ENCODE data around the gene AGFG2. TPM values are rescaled to one million over a fixed set of nuclear protein-coding genes. Genes with fewer than 3 reads are reported as not detected.

AGFG2 gene
- total RNA-seq, 2 donors from 2014 or later, result 33.1 to 45.9 TPM

DNA sequence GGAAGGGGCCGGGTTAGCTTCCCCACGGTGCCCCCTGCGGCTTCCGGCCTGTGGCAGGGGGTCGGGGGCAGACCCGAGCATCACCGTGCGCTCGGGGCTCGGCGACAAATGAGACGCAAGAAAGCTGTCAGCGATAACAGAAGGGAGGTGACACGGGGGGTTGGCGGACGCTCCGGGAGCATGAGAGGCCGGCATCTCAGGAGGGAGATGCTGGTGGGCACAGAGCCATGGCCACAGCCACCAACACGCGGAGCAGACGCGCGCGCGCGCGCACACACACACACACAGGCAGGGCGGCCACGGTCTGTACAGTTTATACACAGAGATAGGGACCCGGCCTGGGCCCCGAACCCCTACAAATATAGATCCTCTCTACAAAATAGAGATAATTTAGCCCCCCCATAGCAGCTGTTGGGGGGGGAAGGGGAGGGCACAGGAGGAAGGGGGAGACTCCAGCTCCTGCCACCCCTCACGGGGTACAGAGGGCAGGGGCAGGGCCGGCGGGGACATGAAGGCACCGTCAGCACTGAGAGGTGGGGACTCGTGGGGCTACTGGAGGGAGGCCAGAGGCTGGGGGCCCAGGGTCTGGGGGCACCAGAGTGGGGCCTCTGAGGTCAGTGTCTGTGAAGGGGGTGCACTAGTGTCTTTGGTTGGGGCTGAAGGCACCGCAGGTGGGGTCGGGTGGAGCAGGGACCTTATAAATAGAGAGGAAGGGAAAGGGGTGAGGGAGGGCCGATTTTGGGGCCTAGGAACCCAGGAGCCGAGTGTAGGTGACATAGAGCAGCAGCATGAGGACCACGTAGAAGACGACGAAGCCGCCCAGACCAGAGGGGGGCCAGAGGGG lies 35.6 kb downstream of the AGFG2 start:
- H3K27ac Mint-ChIP-seq, result no peak overlapping the region

GRCh38 chr7:100575206-100575631 lies 36.2 kb downstream of the AGFG2 start:
- ATAC-seq (no peak), DNase-seq (no peak)
- Mint-ChIP-seq H3K4me1 (peaks cover 15% of the 10 kb centered on the region), H3K27ac (no peak overlapping the region), H3K27me3 (no peaks in the 10 kb centered on the region), H3K4me3 (no peak overlapping the region), H3K36me3 (ENCODE audit: low read depth) (no peaks in the 10 kb centered on the region)
- no peaks in the 10 kb centered on the region for H3K9me3 ChIP-seq (ENCODE audit: control insufficient read depth, low read length, poor library complexity, severe bottlenecking)

More for the DNA sequence above, 35.6 kb downstream of the AGFG2 start:
- ATAC-seq (no peak), DNase-seq (no peak)
- no peaks in the 10 kb centered on the region for H3K9me3 ChIP-seq (ENCODE audit: control insufficient read depth, low read length, poor library complexity, severe bottlenecking)
- H3K4me1 Mint-ChIP-seq, result peaks cover 15% of the 10 kb centered on the region
- H3K36me3 Mint-ChIP-seq (ENCODE audit: low read depth), result no peaks in the 10 kb centered on the region
- no peak overlapping the region for H3K4me3 Mint-ChIP-seq
- no peaks in the 10 kb centered on the region for H3K27me3 Mint-ChIP-seq

- Mint-ChIP-seq H3K27me3 (no peaks in the 10 kb centered on the region), H3K27ac (no peak overlapping the region), H3K4me1 (peaks cover 13% of the 10 kb centered on the region), H3K4me3 (no peak overlapping the region), H3K36me3 (ENCODE audit: low read depth) (no peaks in the 10 kb centered on the region)
- ATAC-seq (no peak), DNase-seq (no peak)
- H3K9me3 ChIP-seq (ENCODE audit: control insufficient read depth, low read length, poor library complexity, severe bottlenecking), result no peaks in the 10 kb centered on the region
Observed at GRCh38 chr7:100575746-100576383, 36.9 kb downstream of the AGFG2 start.

- DNase-seq, result no peak
- no peak overlapping the region for H3K4me3 Mint-ChIP-seq
- no peaks in the 10 kb centered on the region for H3K36me3 Mint-ChIP-seq (ENCODE audit: low read depth)
- H3K27ac Mint-ChIP-seq, result no peak overlapping the region
- H3K27me3 Mint-ChIP-seq, result no peaks in the 10 kb centered on the region
- no peak for ATAC-seq
- H3K4me1 Mint-ChIP-seq, result peaks cover 13% of the 10 kb centered on the region
- no peaks in the 10 kb centered on the region for H3K9me3 ChIP-seq (ENCODE audit: control insufficient read depth, low read length, poor library complexity, severe bottlenecking)
Observed at GRCh38 chr7:100576384-100576993, 37.5 kb downstream of the AGFG2 start.

- H3K27ac Mint-ChIP-seq, result no peak overlapping the region
- peaks cover 9% of the 10 kb centered on the region for H3K4me1 Mint-ChIP-seq
- ATAC-seq (no peak), DNase-seq (no peak)
- no peak overlapping the region for H3K4me3 Mint-ChIP-seq
- no peaks in the 10 kb centered on the region for H3K9me3 ChIP-seq (ENCODE audit: control insufficient read depth, low read length, poor library complexity, severe bottlenecking)
- H3K36me3 Mint-ChIP-seq (ENCODE audit: low read depth), result no peaks in the 10 kb centered on the region
- no peaks in the 10 kb centered on the region for H3K27me3 Mint-ChIP-seq
Observed at GRCh38 chr7:100577103-100577502, 38.1 kb downstream of the AGFG2 start.

DNA sequence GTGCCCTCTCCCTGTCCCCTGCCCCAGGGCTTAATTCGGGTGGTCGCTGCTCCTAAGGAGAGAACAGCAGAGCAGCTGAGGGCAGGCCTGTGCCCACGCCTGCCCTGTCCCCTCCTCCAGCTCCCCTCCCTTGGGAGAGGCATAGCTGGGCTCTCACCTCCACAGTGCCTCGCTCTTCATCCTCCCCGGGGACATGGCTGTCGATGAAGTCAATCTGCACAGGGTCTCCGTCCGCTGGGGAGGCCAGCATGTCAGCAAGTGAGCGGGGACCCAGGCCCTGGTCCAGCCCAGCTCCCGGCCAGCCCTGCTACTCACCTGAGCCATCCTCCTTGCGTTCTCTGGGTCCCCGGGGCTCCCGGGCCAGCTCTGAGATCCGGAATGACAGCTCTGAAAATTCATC lies 38.5 kb downstream of the AGFG2 start:
- Mint-ChIP-seq H3K27ac (no peak overlapping the region), H3K36me3 (ENCODE audit: low read depth) (no peaks in the 10 kb centered on the region)

GRCh38 chr7:100578246-100579183 lies 39.5 kb downstream of the AGFG2 start:
- ATAC-seq, result no peak
- Mint-ChIP-seq H3K4me1 (peaks cover 17% of the 10 kb centered on the region), H3K4me3 (no peak overlapping the region), H3K36me3 (ENCODE audit: low read depth) (no peaks in the 10 kb centered on the region), H3K27ac (peak overlapping the region; percentile 47), H3K27me3 (no peaks in the 10 kb centered on the region)
- no peaks in the 10 kb centered on the region for H3K9me3 ChIP-seq (ENCODE audit: control insufficient read depth, low read length, poor library complexity, severe bottlenecking)
- DNase-seq, result no peak

More for the DNA sequence above, 38.5 kb downstream of the AGFG2 start:
- no peak overlapping the region for H3K4me3 Mint-ChIP-seq
- no peaks in the 10 kb centered on the region for H3K27me3 Mint-ChIP-seq
- H3K9me3 ChIP-seq (ENCODE audit: control insufficient read depth, low read length, poor library complexity, severe bottlenecking), result no peaks in the 10 kb centered on the region
- ATAC-seq (no peak), DNase-seq (no peak)
- H3K4me1 Mint-ChIP-seq, result peaks cover 11% of the 10 kb centered on the region

DNA sequence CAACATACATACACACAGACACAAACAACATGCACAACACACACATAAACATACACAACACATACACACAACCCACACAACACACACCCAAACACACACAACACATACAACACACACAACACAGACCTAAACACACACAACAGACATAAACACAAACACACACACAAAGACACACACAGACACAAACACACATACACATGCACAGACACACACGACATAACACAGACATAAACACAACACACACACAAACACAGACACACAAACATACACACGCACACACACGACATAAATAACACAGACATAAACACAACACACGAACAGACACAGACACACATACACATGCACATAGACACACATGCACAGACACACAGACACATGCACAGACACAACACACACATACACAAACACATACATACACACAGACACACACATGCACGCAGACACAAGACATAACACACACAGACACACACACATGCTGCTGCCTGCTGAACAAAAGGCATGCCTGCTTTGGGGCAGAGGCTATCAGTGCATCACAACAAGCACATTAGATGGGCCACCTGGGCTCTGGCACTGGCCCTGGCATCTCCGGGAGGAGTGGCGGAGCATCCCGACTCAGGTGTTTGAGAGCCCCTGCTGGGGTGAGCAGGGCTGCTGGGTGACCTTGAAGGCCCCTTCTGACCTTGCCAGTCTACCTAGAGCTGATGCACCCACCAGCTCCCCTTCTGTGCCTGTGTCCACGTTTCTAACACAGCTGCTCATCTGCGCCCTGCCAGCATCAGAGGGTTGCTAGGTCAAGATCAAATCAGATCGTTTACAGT lies 41.7 kb downstream of the AGFG2 start:
- DNase-seq (no peak), ATAC-seq (no peak)
- no peaks in the 10 kb centered on the region for H3K27me3 Mint-ChIP-seq
- no peak overlapping the region for H3K4me3 Mint-ChIP-seq
- H3K27ac Mint-ChIP-seq, result no peak overlapping the region
- H3K4me1 Mint-ChIP-seq, result peaks cover 22% of the 10 kb centered on the region
- peaks cover 6% of the 10 kb centered on the region for H3K36me3 Mint-ChIP-seq (ENCODE audit: low read depth)
- no peaks in the 10 kb centered on the region for H3K9me3 ChIP-seq (ENCODE audit: control insufficient read depth, low read length, poor library complexity, severe bottlenecking)

GRCh38 chr7:100582041-100582579 lies 43.1 kb downstream of the AGFG2 start:
- H3K36me3 Mint-ChIP-seq (ENCODE audit: low read depth), result peaks cover 6% of the 10 kb centered on the region
- no peaks in the 10 kb centered on the region for H3K27me3 Mint-ChIP-seq
- no peaks in the 10 kb centered on the region for H3K9me3 ChIP-seq (ENCODE audit: control insufficient read depth, low read length, poor library complexity, severe bottlenecking)
- no peak for DNase-seq
- H3K4me3 Mint-ChIP-seq, result peak overlapping the region; percentile 99
- ATAC-seq, result no peak
- H3K4me1 Mint-ChIP-seq, result peaks cover 25% of the 10 kb centered on the region
- H3K27ac Mint-ChIP-seq, result peak overlapping the region; percentile 98

GRCh38 chr7:100582650-100583049 lies 43.6 kb downstream of the AGFG2 start:
- peak overlapping the region; percentile 98 for H3K27ac Mint-ChIP-seq

DNA sequence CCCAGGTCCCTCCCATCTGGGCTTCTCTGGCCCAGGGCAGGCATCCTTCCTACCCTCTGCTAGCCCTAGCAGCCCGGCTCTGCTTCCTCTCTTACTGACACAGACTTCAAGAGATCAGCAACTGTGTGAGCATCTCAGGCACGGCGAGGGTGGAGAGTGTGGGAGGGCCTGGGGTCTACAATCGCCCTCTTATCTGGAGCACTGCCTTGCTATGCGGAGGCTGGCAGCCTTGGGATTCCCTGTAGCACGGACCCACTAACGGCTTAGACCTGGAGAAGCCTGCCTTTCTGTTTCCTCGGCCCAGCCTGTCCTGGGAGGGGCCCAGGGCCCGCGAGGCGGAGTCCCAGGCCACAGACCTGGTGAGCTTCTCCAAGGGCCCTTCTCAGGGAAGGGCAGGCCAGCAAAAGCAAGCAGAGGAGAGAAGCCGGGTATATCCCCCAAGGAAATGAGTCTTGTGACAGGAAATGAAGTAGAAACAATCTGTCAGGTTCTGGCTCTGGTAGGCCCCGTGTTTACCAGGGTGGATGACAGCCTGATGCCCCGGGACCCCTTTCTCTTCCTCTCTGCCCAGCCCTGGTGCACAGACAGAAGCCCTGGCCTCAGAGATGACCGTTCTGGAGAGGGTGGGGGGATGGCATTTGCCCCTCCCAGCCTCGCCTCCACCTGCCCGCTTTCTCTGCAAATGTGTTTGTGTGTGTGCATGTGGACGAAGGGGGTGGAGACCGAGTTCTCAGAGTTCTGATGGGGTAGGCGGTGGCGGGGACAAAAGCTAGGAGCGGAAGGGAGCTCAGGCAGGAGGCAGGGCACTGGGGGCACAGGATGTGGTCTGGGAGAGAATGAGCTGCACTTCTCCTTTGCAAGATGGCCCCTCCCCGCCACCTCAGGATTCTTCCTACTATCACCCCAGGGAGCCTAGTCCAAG lies 44.4 kb downstream of the AGFG2 start:
- H3K27ac Mint-ChIP-seq, result peak overlapping the region; percentile 98
- peaks cover 6% of the 10 kb centered on the region for H3K36me3 Mint-ChIP-seq (ENCODE audit: low read depth)
- H3K4me1 Mint-ChIP-seq, result peaks cover 25% of the 10 kb centered on the region
- DNase-seq (peak in 2 of 3 donors; percentile 28 to 41), ATAC-seq (peak; percentile 2)
- H3K27me3 Mint-ChIP-seq, result no peaks in the 10 kb centered on the region
- H3K9me3 ChIP-seq (ENCODE audit: control insufficient read depth, low read length, poor library complexity, severe bottlenecking), result no peaks in the 10 kb centered on the region
- H3K4me3 Mint-ChIP-seq, result peak overlapping the region; percentile 99

More at GRCh38 chr7:100582650-100583049, 43.6 kb downstream of the AGFG2 start:
- DNase-seq, result no peak
- no peak for ATAC-seq
- no peaks in the 10 kb centered on the region for H3K9me3 ChIP-seq (ENCODE audit: control insufficient read depth, low read length, poor library complexity, severe bottlenecking)
- peaks cover 25% of the 10 kb centered on the region for H3K4me1 Mint-ChIP-seq
- peaks cover 6% of the 10 kb centered on the region for H3K36me3 Mint-ChIP-seq (ENCODE audit: low read depth)
- H3K4me3 Mint-ChIP-seq, result peak overlapping the region; percentile 99
- no peaks in the 10 kb centered on the region for H3K27me3 Mint-ChIP-seq
